H1 (cell line): ENCODE results near the gene RNASEH2C. TPM values are rescaled to one million over a fixed set of nuclear protein-coding genes. Genes with fewer than 3 reads are reported as not detected.

Experiments
- CBX8 ChIP-seq: fragments of 300-800, 300-1000 bp; sonication (generic); IDR thresholded peaks from 2 replicates; pipeline ENCODE4 v1.7.1; 2016; ENCODE audit warnings: low read depth, low read length, borderline replicate concordance
- CHD7 ChIP-seq: fragments of 300-600 bp; sonication (generic); IDR thresholded peaks from 2 replicates; pipeline ENCODE4 v1.7.1; 2012; ENCODE audit warnings: low read length, moderate library complexity, mild to moderate bottlenecking, inconsistent platforms; ENCODE audit not compliant: insufficient replicate concordance
- KDM4A ChIP-seq: IDR thresholded peaks from one replicate; pipeline ENCODE4 v1.7.1; 2012; ENCODE audit warnings: low read depth, mild to moderate bottlenecking, moderate library complexity, low read length, inconsistent platforms; ENCODE audit not compliant: severe bottlenecking
- RAD21 ChIP-seq, 2 experiments: IDR thresholded peaks in 1 of 2; conservative IDR thresholded peaks in 1 of 2; 2 replicates each; pipeline ENCODE4 v1.6.1; 2011; ENCODE audit warnings: low read depth in 2 of 2, low read length in 2 of 2, improper control_type of control experiment in 1 of 2, inconsistent platforms in 1 of 2, mild to moderate bottlenecking in 1 of 2, moderate library complexity in 1 of 2
- SAP30 ChIP-seq: fragments of 300-600 bp; sonication (generic); IDR thresholded peaks from 2 replicates; pipeline ENCODE4 v1.7.1; 2012; ENCODE audit warnings: low read length, moderate library complexity, mild to moderate bottlenecking, inconsistent platforms; ENCODE audit not compliant: insufficient read depth, insufficient replicate concordance
- SP2 ChIP-seq: IDR thresholded peaks from 2 replicates; pipeline ENCODE4 v1.6.1; 2012; ENCODE audit warnings: mild to moderate bottlenecking, low read length, inconsistent platforms
- polyA plus RNA-seq, 7 experiments: library from polyadenylated mRNA; depleted of rRNA in 3 of 7; stranded (reverse) in 5 of 7; unstranded in 2 of 7; fragments of >200 nt in 5 of 7; fragments of 200-250 nt in 2 of 7; gene quantifications; 1 replicate in 5 of 7; 2 replicates in 1 of 7; 4 replicates in 1 of 7; pipeline versions ENCODE4 v1.2.1 to v1.2.3, GENCODE V29; 2011 to 2013; ENCODE audit warnings: missing spikeins in 2 of 7, mixed read lengths in 2 of 7
- total RNA-seq: library from RNA; stranded (reverse); fragmentation: NEBNext Ultra II Directional; extraction: Animal tissue kit (Norgen Biotek cat#: 25700); gene quantifications from 2 replicates; pipeline ENCODE4 v1.2.1, GENCODE V29; 2021

RNASEH2C gene
- total and polyA plus RNA-seq, 2 of the 8 experiments (the other 6 are each of a cell fraction or from before 2014, with no cell fraction given), result 40.2 to 60.3 TPM

GRCh38 chr11:65730461-65730860, 9.9 kb upstream of the RNASEH2C start (continued):
- TF ChIP-seq CHD7 (no peak), CBX8 (no peak), KDM4A (no peak), RAD21 (IDR thresholded peaks at IDR 0.05 in 1 of 2, conservative IDR thresholded peaks at IDR 0.05 in 1 of 2; ENCODE audit: low read depth in 2 of 2, low read length in 2 of 2) (no peak), SAP30 (no peak), SP2 (no peak)
